GM21381 (cell line): ENCODE data around the gene KRT33A.
"Not testable (repeated sequence)": the region's sequence is repeated elsewhere in the genome, so short reads cannot be mapped to it uniquely, and the experiment has no call there.

Experiments used
- ATAC-seq: cut with Tn5 transposase; IDR thresholded peaks from one replicate; pipeline ENCODE4 v1.9.1; 2021; ENCODE audit warnings: mild to moderate bottlenecking, moderate library complexity; ENCODE audit not compliant: unreplicated experiment

KRT33A gene

GRCh38 chr17:41350381-41350878 lies at the start of gene KRT33A:
TSS of gene KRT33A (minus strand) at chr17:41350828. CDS start at chr17:41350767, 61 bp downstream.
- not testable (repeated sequence) for ATAC-seq

DNA sequence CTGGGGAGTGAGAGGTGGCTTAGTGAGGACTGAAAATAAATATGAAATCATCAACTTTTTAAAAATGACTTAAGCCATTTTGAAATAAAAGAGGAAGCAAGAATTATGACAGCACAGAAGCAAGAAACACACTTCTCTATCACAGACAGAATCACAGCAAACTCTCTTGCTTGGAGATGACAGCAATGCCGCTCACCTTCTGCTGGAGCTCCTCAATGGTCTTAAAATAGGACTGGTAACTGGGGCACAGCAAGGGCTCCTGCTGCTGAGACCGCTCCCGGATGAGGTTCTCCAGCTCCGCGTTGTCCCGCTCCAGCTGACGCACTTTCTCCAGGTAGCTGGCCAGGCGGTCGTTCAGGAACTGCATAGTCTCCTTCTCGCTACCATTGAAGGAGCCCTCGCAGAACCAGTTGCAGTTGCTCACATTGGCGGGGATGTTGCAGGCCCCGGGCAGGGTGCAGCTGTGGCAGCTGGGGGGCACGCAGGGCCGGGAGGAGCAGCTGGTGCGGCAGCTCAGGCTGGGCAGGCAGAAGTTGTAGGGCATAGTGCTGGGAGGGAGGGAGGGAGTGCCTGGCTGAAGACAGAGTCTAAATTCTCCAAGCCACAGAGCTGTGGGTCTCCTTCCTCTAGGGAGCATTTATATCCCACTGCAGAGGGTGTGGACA lies 46.5 kb upstream of the KRT33A start, which contains the start of gene KRT31:
Gene KRT31, minus strand, starts transcription at position 613 of the 665 bp plus-strand sequence. Its CDS starts 69 bp downstream, at position 544.
- no peak for ATAC-seq

- ATAC-seq, result no peak
Measured at GRCh38 chr17:41396340-41396739, 45.7 kb upstream of the KRT33A start.

- no peak for ATAC-seq
Measured at GRCh38 chr17:41395611-41396010, 45.0 kb upstream of the KRT33A start.

GRCh38 chr17:41395044-41395443 lies 44.4 kb upstream of the KRT33A start:
- not testable (repeated sequence) for ATAC-seq

DNA sequence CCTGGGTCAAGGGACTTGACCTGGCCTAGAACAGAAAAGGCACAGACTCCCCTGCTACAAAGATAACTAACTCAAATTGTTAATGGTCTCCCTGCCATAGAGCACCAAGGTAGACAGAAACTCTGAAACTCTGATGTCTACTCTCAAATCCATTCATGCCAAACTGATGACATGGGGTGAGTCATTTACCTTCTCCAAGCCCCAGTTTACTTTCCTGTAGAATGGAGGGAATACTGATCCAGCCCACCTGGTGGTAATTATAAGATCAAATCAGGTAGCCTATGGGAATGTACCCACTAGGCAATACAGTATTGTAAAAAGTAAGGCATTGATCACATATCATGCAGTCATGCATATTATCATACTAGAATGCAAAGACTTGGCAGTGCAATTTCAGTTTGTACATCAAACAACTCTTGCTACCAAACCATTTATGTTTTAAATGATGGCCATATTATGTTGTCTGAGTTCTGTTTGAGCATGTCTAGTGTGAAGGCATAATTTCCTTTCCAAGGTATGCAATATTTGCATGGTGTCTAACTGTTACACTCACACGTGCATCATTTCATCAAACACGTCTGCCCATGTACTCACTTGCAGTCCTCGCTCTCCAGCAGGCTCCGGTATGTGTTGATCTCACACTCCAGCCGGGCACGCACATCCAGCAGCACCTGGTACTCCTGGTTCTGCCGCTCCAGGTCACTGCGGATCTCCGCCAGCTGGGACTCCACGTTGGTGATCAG lies 43.8 kb upstream of the KRT33A start:
- ATAC-seq, result no peak

DNA sequence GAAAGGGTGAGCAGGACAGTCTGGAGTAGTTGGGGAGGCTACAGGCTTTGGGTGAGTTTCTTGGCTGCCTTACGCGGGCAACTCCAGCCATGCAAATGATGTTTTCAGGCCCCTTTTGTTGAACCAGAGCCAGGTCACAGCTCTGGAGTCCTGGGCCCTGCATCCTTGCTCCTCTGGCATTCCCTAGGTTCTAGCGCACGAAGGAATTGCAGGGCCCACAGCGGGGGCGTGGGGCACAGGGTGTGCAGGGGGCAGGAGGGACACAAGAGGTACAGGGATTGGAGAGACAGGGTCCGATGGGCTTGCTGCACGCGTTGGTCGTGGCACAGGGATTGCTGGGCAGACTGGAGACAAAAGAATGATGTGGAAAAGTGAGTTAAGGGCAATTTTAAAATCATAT lies 43.2 kb upstream of the KRT33A start:
- no peak for ATAC-seq

DNA sequence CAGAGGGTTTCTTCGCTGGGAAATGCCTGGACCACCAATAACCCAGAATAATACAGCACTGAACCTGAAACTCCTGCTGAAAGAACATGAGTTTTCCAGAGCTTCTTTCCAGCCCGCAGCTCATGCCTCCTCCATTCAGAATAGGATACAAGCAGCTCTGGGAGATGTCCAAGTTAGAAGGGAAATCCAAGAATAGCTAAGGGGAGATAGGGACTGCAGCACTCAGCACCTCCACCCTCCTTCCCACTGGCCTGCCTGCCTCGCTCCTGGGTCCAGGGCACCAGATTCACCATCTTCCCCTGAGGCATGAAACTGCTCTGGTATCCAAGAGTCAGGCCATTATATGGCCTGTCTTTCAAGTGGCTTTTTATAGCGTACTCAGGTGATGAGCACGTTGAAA lies 42.7 kb upstream of the KRT33A start:
- no peak for ATAC-seq

- ATAC-seq, result no peak
Measured at GRCh38 chr17:41392278-41392677, 41.6 kb upstream of the KRT33A start.

GRCh38 chr17:41391535-41391934 lies 40.9 kb upstream of the KRT33A start:
- ATAC-seq, result no peak

DNA sequence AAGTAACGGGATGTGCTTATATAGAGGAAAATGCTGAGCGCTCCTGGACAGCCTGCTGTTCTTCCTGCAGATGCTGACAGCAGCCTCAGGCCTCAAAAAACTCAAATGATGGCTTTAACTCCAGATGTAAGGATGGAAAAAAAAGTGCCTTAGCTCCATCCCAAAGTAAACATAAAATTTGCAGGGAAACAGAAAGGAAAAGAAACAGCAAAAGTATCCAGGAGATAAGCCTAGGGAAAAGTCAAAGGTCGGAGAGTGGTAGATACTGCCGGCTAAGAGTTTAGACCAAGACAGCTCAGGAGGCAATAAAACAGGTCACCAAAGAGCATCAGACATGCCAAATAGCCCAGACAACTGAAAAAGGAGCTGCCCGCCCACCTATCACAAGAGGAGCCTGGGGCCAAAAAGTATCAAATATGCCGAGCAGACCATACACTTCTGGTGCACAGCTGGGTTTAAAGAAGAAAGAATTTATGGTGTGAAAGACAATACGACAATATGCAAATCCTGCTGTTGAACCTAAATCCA lies 39.8 kb upstream of the KRT33A start:
- no peak for ATAC-seq

DNA sequence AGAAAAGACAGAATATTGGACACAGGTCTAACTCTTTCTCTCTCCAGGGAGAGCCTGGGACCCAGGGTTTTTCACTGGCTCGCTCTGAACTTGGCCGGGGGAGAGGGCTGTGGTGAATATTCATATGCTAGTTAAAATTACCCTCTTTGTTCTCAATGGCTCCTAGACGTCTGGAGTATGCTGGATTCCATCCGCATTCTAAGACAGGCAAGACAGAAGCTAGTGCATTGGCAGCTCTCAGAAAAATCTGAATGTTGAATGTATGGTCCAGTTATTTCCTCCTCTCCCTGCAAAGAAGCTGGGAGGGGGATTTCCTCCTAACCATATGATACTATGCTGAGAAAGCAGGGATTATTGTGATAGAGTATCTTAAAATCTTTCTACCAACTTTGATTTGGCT lies 37.0 kb upstream of the KRT33A start:
- no peak for ATAC-seq

GRCh38 chr17:41386227-41386626 lies 35.6 kb upstream of the KRT33A start:
- ATAC-seq, result no peak

DNA sequence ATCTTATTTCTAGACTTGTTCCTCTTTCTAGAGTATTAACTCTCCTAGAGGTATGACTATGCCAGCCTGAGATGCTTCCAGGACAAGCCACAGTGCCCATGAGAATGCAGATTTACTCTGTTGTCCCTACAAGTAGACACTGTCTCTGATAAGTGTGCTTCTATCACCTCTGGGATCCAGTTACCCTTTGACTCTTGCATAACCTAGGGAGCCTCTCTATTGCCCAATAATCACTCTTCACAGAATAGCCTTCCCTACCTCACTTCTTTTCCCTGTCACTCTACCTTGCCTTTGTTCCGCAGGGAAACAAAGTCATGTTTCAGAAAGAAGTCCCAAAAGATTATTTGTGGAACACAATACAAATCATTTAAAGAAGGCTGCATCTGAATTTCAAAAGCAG lies 33.1 kb upstream of the KRT33A start:
- no peak for ATAC-seq

GRCh38 chr17:41382394-41382793 lies 31.8 kb upstream of the KRT33A start:
- no peak for ATAC-seq

DNA sequence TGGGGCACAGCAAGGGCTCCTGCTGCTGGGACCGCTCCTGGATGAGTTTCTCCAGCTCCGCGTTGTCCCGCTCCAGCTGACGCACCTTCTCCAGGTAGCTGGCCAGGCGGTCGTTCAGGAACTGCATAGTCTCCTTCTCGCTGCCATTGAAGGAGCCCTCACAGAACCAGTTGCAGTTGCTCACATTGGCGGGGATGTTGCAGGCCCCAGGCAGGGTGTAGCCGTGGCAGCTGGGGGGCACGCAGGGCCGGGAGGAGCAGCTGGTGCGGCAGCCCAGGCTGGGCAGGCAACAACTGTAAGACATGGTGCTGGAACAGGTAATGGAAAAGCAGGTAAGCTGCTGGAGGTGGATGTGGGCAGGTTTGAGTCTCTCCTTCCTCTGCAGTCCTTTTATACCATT lies 31.3 kb upstream of the KRT33A start, which contains the start of gene KRT34:
Gene KRT34, minus strand, starts transcription at position 364 of the 400 bp plus-strand sequence. Its CDS starts 60 bp downstream, at position 304.
- not testable (repeated sequence) for ATAC-seq

DNA sequence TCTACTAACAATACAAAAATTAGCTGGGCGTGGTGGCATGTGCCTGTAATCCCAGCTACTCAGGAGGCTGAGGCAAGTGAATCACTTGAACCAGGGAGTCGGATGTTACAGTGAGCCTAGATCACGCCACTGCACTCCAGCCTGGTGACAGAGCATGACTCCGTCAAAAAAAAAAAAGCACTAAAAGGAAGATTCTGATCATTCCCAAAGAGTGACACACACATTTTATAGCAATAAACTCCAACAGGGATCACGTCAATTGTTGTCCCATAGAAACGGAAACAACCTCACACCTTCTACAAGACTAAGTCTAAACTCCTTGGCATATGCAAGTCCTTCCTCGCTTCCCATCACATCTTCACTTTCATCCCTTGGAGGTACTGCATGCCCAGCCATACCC lies 29.5 kb upstream of the KRT33A start:
- not testable (repeated sequence) for ATAC-seq

DNA sequence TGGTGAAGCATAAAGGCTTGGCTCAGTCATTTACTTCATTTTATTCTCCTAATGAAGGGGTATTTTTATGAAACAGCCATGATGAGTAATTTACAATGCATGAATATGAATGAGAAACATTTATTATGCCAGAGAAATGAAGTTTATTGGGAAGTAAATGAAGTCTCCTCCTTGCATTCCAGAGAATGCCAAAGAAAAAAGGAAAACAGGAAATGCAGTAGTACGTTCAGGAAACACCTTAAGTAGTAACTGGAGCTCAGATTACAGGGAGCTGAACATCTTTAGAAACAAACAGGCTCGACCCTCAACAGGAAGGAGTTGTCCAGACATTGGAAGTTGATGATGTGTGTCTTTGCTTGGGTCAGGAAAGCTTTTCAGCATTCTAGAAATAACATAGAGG lies 26.9 kb upstream of the KRT33A start:
- ATAC-seq, result no peak

- ATAC-seq, result no peak
Measured at GRCh38 chr17:41369713-41370112, 19.1 kb upstream of the KRT33A start, which contains the start of gene KRT33B. TSS of gene KRT33B (minus strand) at chr17:41369813. CDS start at chr17:41369750, 63 bp downstream.

DNA sequence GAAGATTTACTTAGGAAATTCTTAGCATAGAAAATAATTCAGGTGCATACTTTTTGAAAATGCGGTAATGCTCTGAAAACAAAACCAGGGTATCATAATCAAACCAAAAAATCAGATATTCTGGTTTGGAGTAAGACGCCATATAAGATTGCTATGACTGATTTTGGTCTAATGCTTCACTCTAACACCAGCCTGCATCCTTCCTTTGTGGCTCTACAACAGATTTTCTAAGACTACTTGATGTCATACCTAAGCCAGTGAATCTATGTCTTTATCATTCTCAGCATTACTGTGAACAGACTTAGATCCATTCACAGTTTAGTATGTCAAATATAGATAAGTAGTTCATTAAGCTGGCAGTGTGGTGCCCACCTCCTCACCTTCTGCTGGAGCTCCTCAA lies 18.4 kb upstream of the KRT33A start:
- no peak for ATAC-seq

GRCh38 chr17:41367426-41368075 lies 16.9 kb upstream of the KRT33A start:
- ATAC-seq, result no peak
